Body of pancreas (tissue), 4 donors: Measurements from ENCODE around the gene SLC38A8. TPM values are rescaled to one million over a fixed set of nuclear protein-coding genes. Genes with fewer than 3 reads are reported as not detected.

Source experiments
- ATAC-seq: fragments of 150-250 bp; one replicate; pipeline ENCODE4 v1.9.1; 2016
- DNase-seq, 4 donors: peaks; one replicate each; pipeline ENCODE4 v3.0.0-alpha.2; 2019
- H3K27ac ChIP-seq, 4 donors: fragments of 200-600 bp; sonication (generic); 1 replicate in 3 of 4; 2 replicates in 1 of 4; pipeline versions ENCODE4 v1.5.1 to v1.6.1; 2016 to 2019; ENCODE audit warnings: mild to moderate bottlenecking in 1 of 4, mixed read lengths in 1 of 4, moderate library complexity in 1 of 4
- H3K27me3 ChIP-seq, 2 donors: fragments of 200-600 bp; sonication (generic); one replicate each; pipeline ENCODE4 v1.6.0; 2016; ENCODE audit warnings: mild to moderate bottlenecking in 1 of 2
- H3K36me3 ChIP-seq, 2 donors: fragments of 200-600 bp; sonication (generic); replicated peaks in 1 of 2; 2 replicates each; pipeline ENCODE4 v1.5.1; 2016; ENCODE audit warnings: low read depth in 2 of 2; ENCODE audit not compliant: insufficient read depth in 1 of 2
- H3K4me1 ChIP-seq: fragments of 200-600 bp; sonication (generic); one replicate; pipeline ENCODE4 v1.6.0; 2016
- H3K4me3 ChIP-seq, 2 donors: fragments of 200-600 bp; sonication (generic); 1 replicate in 1 of 2; 2 replicates in 1 of 2; pipeline ENCODE4 v1.5.1; 2016 to 2019
- H3K9me3 ChIP-seq, 3 donors: fragments of 200-600 bp; sonication (generic); 1 replicate in 2 of 3; 2 replicates in 1 of 3; pipeline ENCODE4 v1.5.1; 2016
- POLR2A ChIP-seq, 3 donors: fragments of 450-650 bp; IDR thresholded peaks; one replicate each; pipeline ENCODE4 v1.6.1; 2016; ENCODE audit warnings: antibody characterized with exemption in 3 of 3, mild to moderate bottlenecking in 2 of 3
- WGBS, 2 donors: methylation state at CpG; one replicate each; pipeline ENCODE4 v1.1.5; 2017; 5-methylcytosine and 5-hydroxymethylcytosine counted together
- intact Hi-C: fragments of 100-400 bp; cut with DNase I; formaldehyde crosslinking; loops from one replicate; pipeline ENCODE4 v1.15.1; 2023
- total RNA-seq, 2 donors: library from RNA; depleted of rRNA; stranded (reverse); fragments of >200 nt; gene quantifications; one replicate each; pipeline ENCODE4 v1.1.0, GENCODE V29; 2016
- TF ChIP-seq, protein P1 (sequence below), 7 experiments: fragments of 450-650 bp in 4 of 7; fragments of 200-600 bp in 3 of 7; sonication (generic) in 3 of 7; IDR thresholded peaks; one replicate each; pipeline ENCODE4 v1.5.1; 2016 to 2019; ENCODE audit warnings: antibody characterized with exemption in 7 of 7

The SLC38A8 gene
- total RNA-seq, 2 donors from 2014 or later = not detected

DNA sequence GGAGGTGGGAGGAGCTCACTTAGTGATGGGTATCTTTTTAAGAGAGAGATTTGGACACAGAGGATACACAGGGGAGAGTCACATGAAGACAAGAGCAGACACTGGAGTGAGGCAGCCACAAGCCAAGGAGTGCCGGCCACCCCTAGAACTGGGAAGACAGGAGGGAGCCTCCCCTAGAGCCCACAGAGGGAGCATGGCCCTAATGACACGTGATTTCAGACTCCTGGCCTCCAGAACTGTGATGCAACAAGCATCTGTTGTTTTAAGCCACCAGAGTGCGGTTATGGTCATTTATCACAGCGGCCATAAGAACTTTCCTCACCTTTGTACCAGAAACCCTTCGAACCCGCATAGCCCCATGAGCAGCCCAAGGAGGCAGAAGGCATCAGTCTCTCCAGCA, 33.3 kb downstream of the SLC38A8 start:
- Histone ChIP-seq H3K36me3 (no peaks in the 10 kb centered on the region), H3K27ac (no peak overlapping the region), H3K9me3 (no peaks in the 10 kb centered on the region), H3K27me3 (no peaks in the 10 kb centered on the region), H3K4me1 (no peaks in the 10 kb centered on the region), H3K4me3 (no peak overlapping the region)
- DNase-seq (no peak), ATAC-seq (no peak)
- TF ChIP-seq, protein P1, sequence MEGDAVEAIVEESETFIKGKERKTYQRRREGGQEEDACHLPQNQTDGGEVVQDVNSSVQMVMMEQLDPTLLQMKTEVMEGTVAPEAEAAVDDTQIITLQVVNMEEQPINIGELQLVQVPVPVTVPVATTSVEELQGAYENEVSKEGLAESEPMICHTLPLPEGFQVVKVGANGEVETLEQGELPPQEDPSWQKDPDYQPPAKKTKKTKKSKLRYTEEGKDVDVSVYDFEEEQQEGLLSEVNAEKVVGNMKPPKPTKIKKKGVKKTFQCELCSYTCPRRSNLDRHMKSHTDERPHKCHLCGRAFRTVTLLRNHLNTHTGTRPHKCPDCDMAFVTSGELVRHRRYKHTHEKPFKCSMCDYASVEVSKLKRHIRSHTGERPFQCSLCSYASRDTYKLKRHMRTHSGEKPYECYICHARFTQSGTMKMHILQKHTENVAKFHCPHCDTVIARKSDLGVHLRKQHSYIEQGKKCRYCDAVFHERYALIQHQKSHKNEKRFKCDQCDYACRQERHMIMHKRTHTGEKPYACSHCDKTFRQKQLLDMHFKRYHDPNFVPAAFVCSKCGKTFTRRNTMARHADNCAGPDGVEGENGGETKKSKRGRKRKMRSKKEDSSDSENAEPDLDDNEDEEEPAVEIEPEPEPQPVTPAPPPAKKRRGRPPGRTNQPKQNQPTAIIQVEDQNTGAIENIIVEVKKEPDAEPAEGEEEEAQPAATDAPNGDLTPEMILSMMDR (IDR thresholded peaks at IDR 0.05) = no peak
- no peak for TF ChIP-seq POLR2A (IDR thresholded peaks at IDR 0.05)
- WGBS, 2 donors = 77 to 79% methylated on average over 6 of the region's 6 CpGs
- intact Hi-C loops = no loop called here

DNA sequence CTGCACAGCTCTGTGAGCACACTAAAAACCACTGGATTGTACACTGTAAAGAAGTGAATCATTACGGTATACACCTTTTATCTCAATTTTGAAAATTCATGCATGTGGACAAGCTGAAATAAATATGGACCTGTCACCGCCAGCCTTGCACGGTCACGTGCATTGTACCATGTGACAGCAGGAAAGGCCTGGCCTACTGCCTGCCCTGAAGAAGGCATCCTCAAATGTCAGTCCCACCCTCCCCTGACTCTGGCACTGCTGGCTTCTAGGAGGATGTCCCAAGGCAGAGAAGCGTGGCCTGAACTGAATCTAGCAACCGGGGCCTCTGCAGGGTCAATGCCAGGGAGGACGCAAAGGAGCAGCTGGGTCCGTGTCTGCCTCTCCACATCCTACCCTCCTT, 34.6 kb downstream of the SLC38A8 start:
- ATAC-seq (no peak), DNase-seq (no peak)
- 73 to 74% methylated on average over 8 of the region's 8 CpGs for WGBS, 2 donors
- Histone ChIP-seq H3K27me3 (no peaks in the 10 kb centered on the region), H3K4me1 (no peaks in the 10 kb centered on the region), H3K4me3 (no peak overlapping the region), H3K27ac (no peak overlapping the region), H3K9me3 (no peaks in the 10 kb centered on the region), H3K36me3 (no peaks in the 10 kb centered on the region)
- intact Hi-C loops = no loop called here
- TF ChIP-seq, protein P1 (IDR thresholded peaks at IDR 0.05) = no peak
- no peak for TF ChIP-seq POLR2A (IDR thresholded peaks at IDR 0.05)

GRCh38 chr16:84007520-84007919, 35.1 kb downstream of the SLC38A8 start:
- no peak for TF ChIP-seq POLR2A (IDR thresholded peaks at IDR 0.05)
- TF ChIP-seq, protein P1 (IDR thresholded peaks at IDR 0.05) = no peak
- H3K27ac ChIP-seq = no peak overlapping the region
- no peak for DNase-seq
- ATAC-seq = no peak
- H3K4me1 ChIP-seq = no peaks in the 10 kb centered on the region
- 75 to 79% methylated on average over 4 of the region's 4 CpGs for WGBS, 2 donors
- no peaks in the 10 kb centered on the region for H3K9me3 ChIP-seq
- no peaks in the 10 kb centered on the region for H3K36me3 ChIP-seq
- no peaks in the 10 kb centered on the region for H3K27me3 ChIP-seq
- no peak overlapping the region for H3K4me3 ChIP-seq
- intact Hi-C loops = no loop called here

GRCh38 chr16:84005391-84005790, 37.2 kb downstream of the SLC38A8 start:
- ATAC-seq (no peak), DNase-seq (no peak)
- intact Hi-C loops = no loop called here
- Histone ChIP-seq H3K27me3 (no peaks in the 10 kb centered on the region), H3K4me3 (no peak overlapping the region), H3K27ac (no peak overlapping the region), H3K9me3 (no peaks in the 10 kb centered on the region), H3K36me3 (no peaks in the 10 kb centered on the region), H3K4me1 (no peaks in the 10 kb centered on the region)
- TF ChIP-seq POLR2A (IDR thresholded peaks at IDR 0.05) = no peak
- TF ChIP-seq, protein P1 (IDR thresholded peaks at IDR 0.05) = no peak
- WGBS, 2 donors = 65 to 73% methylated on average over 4 to 5 of the region's 5 CpGs

DNA sequence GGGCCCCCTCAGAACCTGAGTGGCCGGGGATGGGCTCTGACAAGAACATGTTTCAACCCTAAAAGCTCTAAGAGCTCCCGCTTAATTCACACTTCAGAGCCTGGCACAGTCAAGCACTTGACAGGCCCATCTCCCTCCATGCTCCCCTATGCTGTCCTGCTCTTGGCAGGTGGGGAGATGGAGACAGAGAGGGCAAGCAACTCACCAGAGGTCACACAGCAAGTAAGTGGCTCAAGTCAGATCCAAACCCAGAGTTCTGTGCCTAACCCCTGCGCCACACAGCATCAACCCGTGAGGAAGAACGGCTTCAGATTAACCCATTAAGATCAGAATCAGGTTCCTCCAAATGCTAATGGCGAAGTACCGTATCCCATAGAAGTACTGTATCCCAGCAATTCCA, 38.2 kb downstream of the SLC38A8 start:
- intact Hi-C loops = no loop called here
- H3K27me3 ChIP-seq = no peaks in the 10 kb centered on the region
- H3K4me3 ChIP-seq = no peak overlapping the region
- H3K27ac ChIP-seq = no peak overlapping the region
- TF ChIP-seq, protein P1 (IDR thresholded peaks at IDR 0.05) = no peak
- TF ChIP-seq POLR2A (IDR thresholded peaks at IDR 0.05) = no peak
- H3K9me3 ChIP-seq = no peaks in the 10 kb centered on the region
- ATAC-seq (no peak), DNase-seq (no peak)
- WGBS, 2 donors = 71% methylated on average over 4 to 7 of the region's 7 CpGs
- no peaks in the 10 kb centered on the region for H3K36me3 ChIP-seq
- H3K4me1 ChIP-seq = no peaks in the 10 kb centered on the region
